GM10266 (cell line): ENCODE measurements around the gene SURF4.

Source experiments
- DNase-seq: peaks from one replicate; pipeline ENCODE4 v3.0.0; 2012; ENCODE audit errors: extremely low spot score
- CTCF ChIP-seq: IDR thresholded peaks from 2 replicates; pipeline ENCODE4 v1.5.1; 2012; ENCODE audit warnings: mild to moderate bottlenecking, low read depth; ENCODE audit not compliant: control insufficient read depth, insufficient read depth; ENCODE audit errors: missing control alignments

SURF4 gene

GRCh38 chr9:133366435-133366834 is 9.4 kb downstream of the SURF4 start:
- no peak for TF ChIP-seq CTCF
- no peak for DNase-seq

- no peak for DNase-seq
- TF ChIP-seq CTCF: no peak
These were observed 13.4 kb downstream of the SURF4 start for GRCh38 chr9:133362359-133363044.

GRCh38 chr9:133361507-133362092 is 14.3 kb downstream of the SURF4 start:
- no peak for DNase-seq
- TF ChIP-seq CTCF: no peak

- DNase-seq: no peak
- no peak for TF ChIP-seq CTCF
These were observed 15.2 kb downstream of the SURF4 start for GRCh38 chr9:133360400-133361393.

- DNase-seq: no peak
- TF ChIP-seq CTCF: peak; percentile 26
These were observed 16.3 kb downstream of the SURF4 start for GRCh38 chr9:133359399-133360175.

- TF ChIP-seq CTCF: no peak
- DNase-seq: no peak
These were observed 18.2 kb downstream of the SURF4 start for GRCh38 chr9:133357656-133358055.
